HCT116 (cell line): ENCODE data around the gene ABCA1. TPM values are rescaled to one million over a fixed set of nuclear protein-coding genes. Genes with fewer than 3 reads are reported as not detected.

Source experiments
- ATAC-seq: fragments of 200-7000 bp; cut with Tn5 transposase; 2 replicates; pipeline ENCODE4 v1.9.1; 2020; ENCODE audit warnings: mild to moderate bottlenecking, moderate library complexity
- BruUV-seq: library from RNA; stranded (reverse); fragments of 400-500 nt; replicated peaks from 2 replicates; lab custom pipeline; 2021; lab: Mats Ljungman, UMichigan
- CTCF ChIA-PET: fragments of 300-600 bp; sonication (Branson Sonifier 250); formaldehyde crosslinking; loops from one replicate; lab custom pipeline; 2021; ENCODE audit warnings: antibody characterized with exemption; lab: Charles Lee
- POLR2A ChIA-PET: fragments of 300-600, 350-600 bp; sonication (Branson Sonifier 250); formaldehyde crosslinking; loops from one replicate; lab custom pipeline; 2021; ENCODE audit warnings: antibody characterized with exemption; lab: Charles Lee
- RAD21 ChIA-PET, 2 experiments: fragments of 300-600 bp; sonication (Branson Sonifier 250); formaldehyde crosslinking; loops; one replicate each; lab custom pipeline; 2023; ENCODE audit warnings: low total read pairs in 2 of 2; ENCODE audit not compliant: uncharacterized antibody in 2 of 2, unreplicated experiment in 2 of 2, low non-redundant PET in 1 of 2; lab: Charles Lee
- DNase-seq: peaks from one replicate; pipeline ENCODE4 v3.0.0-alpha.2; 2010; ENCODE audit warnings: low read depth, low spot score
- H2AFZ ChIP-seq: fragments of 200-600 bp; shearing (Covaris generic), sonication (generic); 2 replicates; pipeline ENCODE4 v1.6.1; 2017; ENCODE audit warnings: low read depth, mixed run types, mixed read lengths, antibody characterized with exemption, low read length; ENCODE audit not compliant: poor library complexity, severe bottlenecking
- H3K27ac ChIP-seq: 2 replicates; pipeline ENCODE4 v1.5.1; 2012; ENCODE audit warnings: low read depth, low read length
- H3K27me3 ChIP-seq: fragments of 200-600 bp; sonication (generic); 2 replicates; pipeline ENCODE4 v1.6.1; 2016; ENCODE audit warnings: mixed run types, low read length, mixed read lengths; ENCODE audit not compliant: insufficient read depth
- H3K36me3 ChIP-seq, 2 experiments: fragments of 200-500 bp in 1 of 2; fragments of 200-600 bp in 1 of 2; sonication (Bioruptor generic) in 1 of 2; sonication (generic) in 1 of 2; 2 replicates each; pipeline versions ENCODE4 v1.5.1 to v1.6.1; 2014 to 2016; ENCODE audit warnings: low read length in 2 of 2, inconsistent platforms in 1 of 2, mixed read lengths in 1 of 2, mixed run types in 1 of 2; ENCODE audit not compliant: insufficient read depth in 2 of 2, control insufficient read depth in 1 of 2
- H3K4me1 ChIP-seq, 2 experiments: fragments of 200-600 bp in 1 of 2; sonication (generic) in 1 of 2; 2 replicates each; pipeline versions ENCODE4 v1.5.1 to v1.6.1; 2012 to 2017; ENCODE audit warnings: low read length in 2 of 2, inconsistent platforms in 1 of 2, mild to moderate bottlenecking in 1 of 2, mixed read lengths in 1 of 2, mixed run types in 1 of 2, moderate library complexity in 1 of 2; ENCODE audit not compliant: insufficient read depth in 2 of 2, control insufficient read depth in 1 of 2
- H3K4me2 ChIP-seq: fragments of 200-600 bp; sonication (generic); 2 replicates; pipeline ENCODE4 v1.6.1; 2017; ENCODE audit warnings: mixed run types, low read length, mixed read lengths
- H3K4me3 ChIP-seq, 2 experiments: fragments of 200-600 bp in 1 of 2; sonication (generic) in 1 of 2; replicated peaks in 1 of 2; 2 replicates each; pipeline ENCODE4 v1.5.1; 2011 to 2016; ENCODE audit warnings: low read length in 2 of 2, control low read depth in 1 of 2, low read depth in 1 of 2, mild to moderate bottlenecking in 1 of 2, mixed read lengths in 1 of 2, mixed run types in 1 of 2
- H3K79me2 ChIP-seq: fragments of 200-600 bp; sonication (generic); 2 replicates; pipeline ENCODE4 v1.6.1; 2017; ENCODE audit warnings: mild to moderate bottlenecking, mixed run types, low read length, moderate library complexity, mixed read lengths; ENCODE audit not compliant: insufficient read depth
- H3K9ac ChIP-seq: fragments of 200-600 bp; sonication (generic); 2 replicates; pipeline ENCODE4 v1.6.1; 2016; ENCODE audit warnings: low read length, mixed read lengths
- H3K9me2 ChIP-seq: fragments of 200-600 bp; sonication (generic), shearing (Covaris generic); 2 replicates; pipeline ENCODE4 v1.6.1; 2017; ENCODE audit warnings: mixed run types, mild to moderate bottlenecking, moderate library complexity; ENCODE audit not compliant: insufficient read depth
- H3K9me3 ChIP-seq, 2 experiments: fragments of 200-500 bp in 1 of 2; fragments of 200-600 bp in 1 of 2; sonication (Bioruptor generic) in 1 of 2; sonication (generic) in 1 of 2; 2 replicates each; pipeline ENCODE4 v1.6.1; 2014 to 2017; ENCODE audit warnings: low read length in 2 of 2, mixed read lengths in 2 of 2, inconsistent platforms in 1 of 2, low read depth in 1 of 2, mild to moderate bottlenecking in 1 of 2, mixed run types in 1 of 2, moderate library complexity in 1 of 2; ENCODE audit not compliant: control insufficient read depth in 1 of 2, insufficient read depth in 1 of 2
- H4K20me1 ChIP-seq: fragments of 200-600 bp; sonication (generic), shearing (Covaris generic); 2 replicates; pipeline ENCODE4 v1.6.1; 2017; ENCODE audit warnings: mixed run types, mild to moderate bottlenecking, moderate library complexity; ENCODE audit not compliant: insufficient read depth
- CBX3 ChIP-seq: IDR thresholded peaks from 2 replicates; pipeline ENCODE4 v1.6.1; 2012; ENCODE audit warnings: low read depth
- CEBPB ChIP-seq: IDR thresholded peaks from 2 replicates; pipeline ENCODE4 v1.6.1; 2012; ENCODE audit warnings: low read depth
- CTCF ChIP-seq, 3 experiments: fragments of 200-600 bp in 1 of 3; sonication (generic) in 1 of 3; IDR thresholded peaks in 2 of 3; conservative IDR thresholded peaks in 1 of 3; 2 replicates each; pipeline ENCODE4 v1.5.1; 2012 to 2017; ENCODE audit warnings: low read depth in 2 of 3, low read length in 2 of 3, antibody characterized with exemption in 1 of 3, borderline replicate concordance in 1 of 3, control low read depth in 1 of 3, mild to moderate bottlenecking in 1 of 3, mixed read lengths in 1 of 3, mixed run types in 1 of 3, moderate library complexity in 1 of 3; ENCODE audit not compliant: insufficient read depth in 1 of 3
- EGR1 ChIP-seq: IDR thresholded peaks from 2 replicates; pipeline ENCODE4 v1.6.1; 2012; ENCODE audit warnings: low read depth
- ELF1 ChIP-seq: IDR thresholded peaks from 2 replicates; pipeline ENCODE4 v1.6.1; 2012; ENCODE audit warnings: low read depth, borderline replicate concordance
- EZH2 ChIP-seq: fragments of 200-600 bp; sonication (generic); IDR thresholded peaks from 2 replicates; pipeline ENCODE4 v1.6.1; 2017; ENCODE audit warnings: antibody characterized with exemption, mixed run types
- MAX ChIP-seq: IDR thresholded peaks from 2 replicates; pipeline ENCODE4 v1.6.1; 2012
- RAD21 ChIP-seq: IDR thresholded peaks from 2 replicates; pipeline ENCODE4 v1.6.1; 2012; ENCODE audit warnings: low read depth, mild to moderate bottlenecking
- SRF ChIP-seq: IDR thresholded peaks from 2 replicates; pipeline ENCODE4 v1.6.1; 2012; ENCODE audit warnings: low read depth
- TCF7L2 ChIP-seq: IDR thresholded peaks from 2 replicates; pipeline ENCODE4 v1.7.0; 2011; ENCODE audit warnings: borderline replicate concordance, inconsistent platforms; ENCODE audit not compliant: insufficient read depth, insufficient read length; ENCODE audit errors: extremely low read depth
- intact Hi-C: fragments of 100-400 bp; cut with micrococcal nuclease; formaldehyde crosslinking; loops from 2 replicates; pipeline ENCODE4 v1.10.0; 2022
- total RNA-seq: library from RNA; stranded (reverse); gene quantifications from one replicate; pipeline ENCODE4 v1.2.1, GENCODE V29; 2021; ENCODE audit not compliant: unreplicated experiment

ABCA1 gene
- total RNA-seq, 1 experiment from 2014 or later: 0.89 TPM

- Histone ChIP-seq H3K79me2 (no peaks in the 10 kb centered on the region), H3K9me3 (no peaks in the 10 kb centered on the region), H3K27me3 (0 out of 2 replicates have a peak, but pooled peaks cover 4% of the 10 kb centered on the region), H3K36me3 (no peaks in the 10 kb centered on the region), H3K4me1 (no peaks in the 10 kb centered on the region), H3K4me2 (no peak overlapping the region), H3K9me2 (no peaks in the 10 kb centered on the region), H3K9ac (no peak overlapping the region), H3K27ac (no peak overlapping the region), H3K4me3 (no peak overlapping the region), H2AFZ (no peak overlapping the region), H4K20me1 (no peaks in the 10 kb centered on the region)
- no peak for TF ChIP-seq CEBPB
- TF ChIP-seq MAX: no peak
- no peak for TF ChIP-seq SRF
- TF ChIP-seq ELF1: no peak
- TF ChIP-seq CTCF (IDR thresholded peaks at IDR 0.05 in 2 of 3, conservative IDR thresholded peaks at IDR 0.05 in 1 of 3; ENCODE audit: borderline replicate concordance in 1 of 3, insufficient read depth in 1 of 3, low read depth in 2 of 3, low read length in 2 of 3): no peak
- TF ChIP-seq CBX3: no peak
- TF ChIP-seq EZH2: no peak
- TF ChIP-seq RAD21: no peak
- no peak for TF ChIP-seq EGR1
- no peak for TF ChIP-seq TCF7L2
- ATAC-seq (no peak), DNase-seq (no peak)
- intact Hi-C loops: no loop called here
- RAD21 ChIA-PET: no interaction called here
- CTCF ChIA-PET: no interaction called here
- POLR2A ChIA-PET: no interaction called here
- no TSS peak for BruUV-seq
Measured at GRCh38 chr9:104772714-104773510, 155.0 kb downstream of the ABCA1 start.
